Glomerular visceral epithelial cell (primary cell): ENCODE measurements around the gene RNF121.
A peak's percentile ranks its signal among the peaks of the same experiment; 100 is the strongest.

ENCODE experiments used
- DNase-seq: peaks from one replicate; pipeline ENCODE4 v3.0.0-alpha.2; 2016; ENCODE audit errors: extremely low spot score

The RNF121 gene

GRCh38 chr11:72037554-72038311 is 108.9 kb downstream of the RNF121 start:
- DNase-seq: no peak

GRCh38 chr11:72038491-72038890 is 109.6 kb downstream of the RNF121 start:
- DNase-seq: no peak

GRCh38 chr11:72039031-72039855 is 110.4 kb downstream of the RNF121 start:
- DNase-seq: no peak

- DNase-seq: no peak
Measured at GRCh38 chr11:72039856-72040401, 111.1 kb downstream of the RNF121 start.

- peak; percentile 87 for DNase-seq
Measured at GRCh38 chr11:72040491-72041363, 111.9 kb downstream of the RNF121 start.

GRCh38 chr11:72041364-72042063 is 112.7 kb downstream of the RNF121 start:
- peak; percentile 68 for DNase-seq

GRCh38 chr11:72042064-72042745 is 113.4 kb downstream of the RNF121 start:
- no peak for DNase-seq

- DNase-seq: no peak
Measured at GRCh38 chr11:72045849-72046248, 117.0 kb downstream of the RNF121 start.
